Nephron progenitor cell (in vitro differentiated cells): ENCODE results near the gene DPP3.

Experiments used
- DNase-seq: peaks from one replicate; pipeline ENCODE4 v3.0.0; 2021
- H3K27ac Mint-ChIP-seq: 2 replicates; pipeline ENCODE4 v1.8.0; 2021; ENCODE audit warnings: mild to moderate bottlenecking, moderate library complexity, mixed read lengths
- H3K27me3 Mint-ChIP-seq: 2 replicates; pipeline ENCODE4 v1.8.0; 2021; ENCODE audit warnings: mild to moderate bottlenecking, low read depth, mixed read lengths; ENCODE audit not compliant: poor library complexity
- H3K36me3 Mint-ChIP-seq: 2 replicates; pipeline ENCODE4 v1.8.0; 2021; ENCODE audit warnings: low read depth, mixed read lengths
- H3K4me1 Mint-ChIP-seq: 2 replicates; pipeline ENCODE4 v1.8.0; 2021; ENCODE audit warnings: mixed read lengths
- H3K4me3 Mint-ChIP-seq: 2 replicates; pipeline ENCODE4 v1.8.0; 2021; ENCODE audit warnings: mild to moderate bottlenecking, moderate library complexity, mixed read lengths
- H3K9me3 Mint-ChIP-seq: 2 replicates; pipeline ENCODE4 v1.8.0; 2021; ENCODE audit warnings: mild to moderate bottlenecking, moderate library complexity, mixed read lengths
- TF ChIP-seq, protein P1 (sequence below): fragments of 200-600 bp; sonication (generic); IDR thresholded peaks from 2 replicates; pipeline ENCODE4 v1.5.0; 2021; ENCODE audit warnings: antibody characterized with exemption

DPP3 gene

GRCh38 chr11:66468691-66469090 is 11.5 kb upstream of the DPP3 start:
- Mint-ChIP-seq H3K27ac (no peak overlapping the region), H3K4me3 (peak overlapping the region; percentile 91)
- TF ChIP-seq, protein P1, sequence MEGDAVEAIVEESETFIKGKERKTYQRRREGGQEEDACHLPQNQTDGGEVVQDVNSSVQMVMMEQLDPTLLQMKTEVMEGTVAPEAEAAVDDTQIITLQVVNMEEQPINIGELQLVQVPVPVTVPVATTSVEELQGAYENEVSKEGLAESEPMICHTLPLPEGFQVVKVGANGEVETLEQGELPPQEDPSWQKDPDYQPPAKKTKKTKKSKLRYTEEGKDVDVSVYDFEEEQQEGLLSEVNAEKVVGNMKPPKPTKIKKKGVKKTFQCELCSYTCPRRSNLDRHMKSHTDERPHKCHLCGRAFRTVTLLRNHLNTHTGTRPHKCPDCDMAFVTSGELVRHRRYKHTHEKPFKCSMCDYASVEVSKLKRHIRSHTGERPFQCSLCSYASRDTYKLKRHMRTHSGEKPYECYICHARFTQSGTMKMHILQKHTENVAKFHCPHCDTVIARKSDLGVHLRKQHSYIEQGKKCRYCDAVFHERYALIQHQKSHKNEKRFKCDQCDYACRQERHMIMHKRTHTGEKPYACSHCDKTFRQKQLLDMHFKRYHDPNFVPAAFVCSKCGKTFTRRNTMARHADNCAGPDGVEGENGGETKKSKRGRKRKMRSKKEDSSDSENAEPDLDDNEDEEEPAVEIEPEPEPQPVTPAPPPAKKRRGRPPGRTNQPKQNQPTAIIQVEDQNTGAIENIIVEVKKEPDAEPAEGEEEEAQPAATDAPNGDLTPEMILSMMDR = no peak

GRCh38 chr11:66469441-66469840 is 10.8 kb upstream of the DPP3 start:
- H3K36me3 Mint-ChIP-seq = peaks cover 10% of the 10 kb centered on the region
- H3K4me1 Mint-ChIP-seq = peaks cover 49% of the 10 kb centered on the region
- no peak overlapping the region for H3K27ac Mint-ChIP-seq
- TF ChIP-seq, protein P1 = no peak
- H3K4me3 Mint-ChIP-seq = no peak overlapping the region
- peaks cover 16% of the 10 kb centered on the region for H3K27me3 Mint-ChIP-seq
- H3K9me3 Mint-ChIP-seq = no peaks in the 10 kb centered on the region
- no peak for DNase-seq

More at GRCh38 chr11:66468691-66469090, 11.5 kb upstream of the DPP3 start:
- DNase-seq = no peak
- Mint-ChIP-seq H3K27me3 (peaks cover 18% of the 10 kb centered on the region), H3K9me3 (peaks cover under 1% of the 10 kb centered on the region), H3K36me3 (peaks cover 6% of the 10 kb centered on the region), H3K4me1 (peaks cover 49% of the 10 kb centered on the region)

DNA sequence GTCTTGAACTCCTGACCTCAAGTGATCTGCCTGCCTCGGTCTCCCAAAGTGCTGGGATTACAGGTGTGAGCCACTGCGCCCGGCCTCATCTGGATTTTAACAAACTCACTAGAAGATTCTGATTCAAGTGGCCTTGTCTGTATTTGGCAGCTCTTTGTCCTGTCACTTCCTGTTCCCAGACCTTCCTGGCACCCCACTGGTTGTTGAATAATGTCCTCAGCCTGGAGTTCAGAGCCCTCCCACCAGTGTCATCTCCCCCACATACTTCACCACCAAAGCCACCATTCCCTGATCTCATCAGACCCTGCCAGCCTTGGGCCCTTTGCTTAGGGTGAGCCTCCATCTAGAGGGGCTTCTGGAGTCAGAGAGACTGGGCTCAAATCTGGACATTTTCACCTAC is 10.2 kb upstream of the DPP3 start:
- TF ChIP-seq, protein P1 = no peak
- peak overlapping the region; percentile 34 for H3K27ac Mint-ChIP-seq
- peaks cover 49% of the 10 kb centered on the region for H3K4me1 Mint-ChIP-seq
- DNase-seq = no peak
- peak overlapping the region; percentile 35 for H3K4me3 Mint-ChIP-seq
- H3K36me3 Mint-ChIP-seq = peaks cover 10% of the 10 kb centered on the region
- H3K27me3 Mint-ChIP-seq = peaks cover 14% of the 10 kb centered on the region
- no peaks in the 10 kb centered on the region for H3K9me3 Mint-ChIP-seq

DNA sequence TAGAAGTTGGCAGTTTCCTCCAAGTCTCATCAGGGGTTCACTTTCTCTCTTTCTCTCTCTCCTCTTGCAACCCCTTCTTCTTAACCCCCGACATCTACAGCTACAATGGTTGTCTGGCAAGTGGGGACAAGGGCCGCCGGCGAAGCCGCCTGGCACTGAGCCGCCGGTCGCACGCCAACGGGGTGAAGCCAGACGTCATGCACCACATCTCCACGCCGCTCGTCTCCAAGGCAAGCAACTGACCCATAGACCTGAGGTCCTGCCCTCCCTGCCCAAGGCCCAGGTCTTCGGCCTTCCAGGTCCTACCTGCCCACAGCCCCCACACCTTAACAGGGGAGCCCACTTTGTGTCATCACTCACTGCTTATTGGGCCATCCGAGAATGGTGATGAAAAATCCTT is 9.1 kb upstream of the DPP3 start:
- peak overlapping the region; percentile 71 for H3K27ac Mint-ChIP-seq
- H3K9me3 Mint-ChIP-seq = no peaks in the 10 kb centered on the region
- DNase-seq = no peak
- peaks cover 39% of the 10 kb centered on the region for H3K4me1 Mint-ChIP-seq
- H3K4me3 Mint-ChIP-seq = no peak overlapping the region
- TF ChIP-seq, protein P1 = no peak
- peaks cover 5% of the 10 kb centered on the region for H3K27me3 Mint-ChIP-seq
- H3K36me3 Mint-ChIP-seq = peaks cover 10% of the 10 kb centered on the region

DNA sequence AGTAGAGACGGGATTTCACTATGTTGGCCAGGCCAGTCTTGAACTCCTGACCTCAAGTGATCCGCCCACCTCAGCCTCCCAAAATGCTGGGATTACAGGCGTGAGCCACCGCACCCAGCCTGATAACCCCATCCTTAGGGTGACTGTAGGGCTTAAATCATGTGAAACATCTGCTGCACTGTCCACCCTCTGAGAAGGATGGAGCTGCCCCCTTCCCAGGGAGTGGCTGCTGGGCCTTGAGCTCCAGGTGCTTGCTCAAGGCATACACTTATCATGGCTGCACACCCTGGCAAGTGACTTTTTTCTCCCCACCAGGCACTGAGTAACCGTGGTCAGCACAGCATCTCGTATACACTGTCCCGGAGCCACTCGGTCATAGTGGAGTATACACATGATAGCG is 8.2 kb upstream of the DPP3 start:
- no peaks in the 10 kb centered on the region for H3K9me3 Mint-ChIP-seq
- DNase-seq = no peak
- H3K4me3 Mint-ChIP-seq = no peak overlapping the region
- no peak overlapping the region for H3K27ac Mint-ChIP-seq
- peaks cover 5% of the 10 kb centered on the region for H3K27me3 Mint-ChIP-seq
- H3K4me1 Mint-ChIP-seq = peaks cover 46% of the 10 kb centered on the region
- TF ChIP-seq, protein P1 = no peak
- peaks cover 10% of the 10 kb centered on the region for H3K36me3 Mint-ChIP-seq

- Mint-ChIP-seq H3K4me3 (no peak overlapping the region), H3K27ac (no peak overlapping the region), H3K4me1 (peaks cover 46% of the 10 kb centered on the region), H3K27me3 (peaks cover 3% of the 10 kb centered on the region), H3K36me3 (peaks cover 10% of the 10 kb centered on the region), H3K9me3 (no peaks in the 10 kb centered on the region)
- no peak for DNase-seq
- TF ChIP-seq, protein P1 = no peak
Observed at GRCh38 chr11:66473167-66473566, 7.1 kb upstream of the DPP3 start.
